Spleen (tissue), 11 donors: ENCODE data around the gene CEP170B. TPM values are rescaled to one million over a fixed set of nuclear protein-coding genes. Genes with fewer than 3 reads are reported as not detected.
A peak's percentile ranks its signal among the peaks of the same experiment; 100 is the strongest.

Experiments
- DNase-seq: peaks from one replicate; pipeline ENCODE4 v3.0.0-alpha.2; 2020
- H3K27ac ChIP-seq, 8 donors: fragments of 200-600 bp; sonication (generic) in 7 of 8; 1 replicate in 4 of 8; 2 replicates in 4 of 8; pipeline versions ENCODE4 v1.5.0 to v1.8.0; 2016 to 2021; ENCODE audit warnings: inconsistent platforms in 4 of 8, mild to moderate bottlenecking in 4 of 8, moderate library complexity in 1 of 8
- H3K27me3 ChIP-seq, 7 donors: fragments of 200-600 bp; sonication (generic) in 6 of 7; replicated peaks in 1 of 7; 1 replicate in 4 of 7; 2 replicates in 3 of 7; pipeline versions ENCODE4 v1.5.0 to v1.8.0; 2016 to 2021; ENCODE audit warnings: inconsistent platforms in 3 of 7, mild to moderate bottlenecking in 1 of 7
- H3K36me3 ChIP-seq, 6 donors: fragments of 200-600 bp; sonication (generic) in 5 of 6; 1 replicate in 4 of 6; 2 replicates in 2 of 6; pipeline versions ENCODE4 v1.5.0 to v1.8.0; 2016 to 2021; ENCODE audit warnings: inconsistent platforms in 2 of 6
- H3K4me1 ChIP-seq, 6 donors: fragments of 200-600 bp; sonication (generic) in 5 of 6; 1 replicate in 3 of 6; 2 replicates in 3 of 6; pipeline versions ENCODE4 v1.5.0 to v1.8.0; 2016 to 2021; ENCODE audit warnings: inconsistent platforms in 3 of 6
- H3K4me3 ChIP-seq, 8 donors: fragments of 200-600 bp; sonication (generic) in 7 of 8; 1 replicate in 4 of 8; 2 replicates in 4 of 8; pipeline versions ENCODE4 v1.5.0 to v1.8.0; 2016 to 2021; ENCODE audit warnings: inconsistent platforms in 4 of 8, mild to moderate bottlenecking in 4 of 8, moderate library complexity in 2 of 8
- H3K9me3 ChIP-seq, 8 donors: fragments of 200-600 bp; sonication (generic) in 7 of 8; 1 replicate in 4 of 8; 2 replicates in 4 of 8; pipeline versions ENCODE4 v1.5.0 to v1.8.0; 2016 to 2021; ENCODE audit warnings: inconsistent platforms in 4 of 8
- POLR2A ChIP-seq, 3 donors: fragments of 450-650 bp; IDR thresholded peaks; one replicate each; pipeline ENCODE4 v1.5.1; 2017; ENCODE audit warnings: antibody characterized with exemption in 3 of 3, mild to moderate bottlenecking in 1 of 3
- POLR2AphosphoS5 ChIP-seq, 3 donors: sonication (generic); formaldehyde crosslinking; IDR thresholded peaks; one replicate each; pipeline ENCODE4 v1.5.1; 2017; ENCODE audit warnings: antibody characterized with exemption in 3 of 3
- WGBS, 5 donors: extraction: QIAGEN DNeasy Blood & Tissue Kit in 3 of 5; methylation state at CpG; one replicate each; pipeline versions ENCODE4 v1.1.5 to v1.1.7; 2013 to 2018; 5-methylcytosine and 5-hydroxymethylcytosine counted together
- intact Hi-C: fragments of 100-400 bp; cut with DNase I; formaldehyde crosslinking; loops from one replicate; pipeline ENCODE4 v1.15.0; 2023; ENCODE audit warnings: low total_unique reads
- polyA plus RNA-seq, 3 donors: library from polyadenylated mRNA; stranded (reverse); fragments of 200-250 nt; gene quantifications; one replicate each; pipeline ENCODE4 v1.2.1, GENCODE V29; 2013
- total RNA-seq, 7 donors: library from RNA; depleted of rRNA in 3 of 7; stranded (reverse); fragments of >200 nt in 3 of 7; fragmentation: NEBNext Ultra II Directional in 4 of 7; extraction: Animal tissue kit (Norgen Biotek cat#: 25700) in 4 of 7; gene quantifications; one replicate each; pipeline versions ENCODE4 v1.1.0 to v1.2.1, GENCODE V29; 2016 to 2021
- TF ChIP-seq, protein P1 (sequence below), 11 experiments: fragments of 200-600 bp in 7 of 11; fragments of 450-650 bp in 4 of 11; sonication (generic) in 4 of 11; IDR thresholded peaks in 8 of 11; conservative IDR thresholded peaks in 3 of 11; 1 replicate in 7 of 11; 2 replicates in 4 of 11; pipeline versions ENCODE4 v1.4.0 to v1.8.0; 2016 to 2021; ENCODE audit warnings: antibody characterized with exemption in 11 of 11, inconsistent platforms in 4 of 11, mild to moderate bottlenecking in 1 of 11
- donor health status: healthy with polysubstance abuse.
- donor health status: DM: no; HTN: no; CAD: no; lungs with moderate emphysema.
- donor health status: DM: no; HTN: no; CAD: no.
- donor health status: Bipolar disorder and iron deficiency.
- donor health status: healthy.
- donor health status: DM: no; HTN: no; CAD: no.
- donor health status: DM: yes; HTN: yes; CAD: no.

The CEP170B gene
- total and polyA plus RNA-seq, 10 donors: 0.58 to 12.6 (median 5.7) TPM

DNA sequence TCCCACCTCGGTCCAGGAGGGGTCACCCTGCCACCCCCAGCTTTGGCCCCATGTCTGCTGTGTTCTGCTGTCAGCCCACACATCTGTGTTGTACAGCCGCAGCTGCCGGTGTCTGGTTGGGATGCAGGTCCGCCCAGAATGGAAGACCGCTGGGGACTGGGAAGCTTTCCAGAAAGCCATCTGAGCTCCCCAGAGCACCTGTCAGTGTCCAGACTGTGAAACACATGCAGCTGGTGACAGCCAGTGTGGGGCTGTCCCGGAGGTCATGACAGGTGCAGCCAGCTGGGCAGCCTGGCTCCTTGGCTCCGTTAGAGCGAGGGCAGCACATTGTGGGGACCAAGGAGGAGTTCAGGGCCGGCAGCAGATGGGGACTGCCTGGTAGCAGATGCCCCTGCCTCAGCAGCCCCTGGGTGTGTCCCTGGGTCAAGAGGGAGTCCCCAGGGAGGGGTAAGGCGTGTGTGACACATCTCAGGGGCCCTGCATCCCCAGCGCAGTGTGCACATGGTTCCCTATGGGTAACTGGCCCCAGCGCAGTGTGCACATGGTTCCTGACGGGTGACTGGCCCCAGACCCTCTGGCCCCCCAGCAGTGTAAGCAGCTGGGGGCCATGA is 16.4 kb downstream of the CEP170B start:
- H3K36me3 ChIP-seq: peaks cover 0 to 57% (median 2%) of the 10 kb centered on the region in 6 donors

DNA sequence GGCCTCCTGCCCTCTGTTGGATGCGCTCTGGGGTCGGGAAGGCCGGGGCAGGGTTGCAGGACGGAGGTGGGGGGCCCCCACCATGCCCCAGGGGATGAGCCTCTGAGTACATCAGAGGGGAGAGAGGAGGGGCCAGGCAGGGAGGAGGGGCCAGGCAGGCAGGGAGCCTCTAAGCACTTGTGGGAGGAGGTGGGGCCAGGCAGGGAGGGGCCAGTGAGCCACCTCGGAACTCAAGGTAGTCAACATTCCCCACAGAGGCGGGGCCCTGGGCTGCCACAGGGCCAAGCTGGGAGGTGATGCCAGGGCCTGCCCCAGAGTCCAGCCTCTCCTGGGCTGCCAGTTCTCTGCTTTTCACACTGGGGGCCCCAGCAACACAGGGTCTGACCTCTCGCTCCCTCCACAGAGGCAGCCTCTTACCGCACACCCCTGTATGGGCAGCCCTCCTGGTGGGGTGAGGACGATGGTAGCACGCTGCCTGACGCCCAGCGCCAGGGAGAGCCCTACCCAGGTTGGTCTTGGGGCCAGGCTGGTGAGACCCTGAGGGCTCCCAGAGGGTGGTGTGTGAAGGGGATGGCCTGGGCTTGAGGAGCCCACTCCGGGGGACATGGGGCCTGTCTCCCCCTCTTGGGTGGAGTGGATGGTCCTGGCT is 17.4 kb downstream of the CEP170B start:
- H3K4me3 ChIP-seq: no peak overlapping the region
- 75 to 80% (median 76%) methylated on average over 12 to 13 of the region's 13 CpGs for WGBS, 5 donors
- no peaks in the 10 kb centered on the region for H3K9me3 ChIP-seq
- no peaks in the 10 kb centered on the region for H3K27me3 ChIP-seq
- intact Hi-C loops: no loop called here
- H3K27ac ChIP-seq: no peak overlapping the region
- no peaks in the 10 kb centered on the region for H3K4me1 ChIP-seq
- H3K36me3 ChIP-seq: peaks cover 0 to 67% (median 6%) of the 10 kb centered on the region in 6 donors
- TF ChIP-seq, protein P1, sequence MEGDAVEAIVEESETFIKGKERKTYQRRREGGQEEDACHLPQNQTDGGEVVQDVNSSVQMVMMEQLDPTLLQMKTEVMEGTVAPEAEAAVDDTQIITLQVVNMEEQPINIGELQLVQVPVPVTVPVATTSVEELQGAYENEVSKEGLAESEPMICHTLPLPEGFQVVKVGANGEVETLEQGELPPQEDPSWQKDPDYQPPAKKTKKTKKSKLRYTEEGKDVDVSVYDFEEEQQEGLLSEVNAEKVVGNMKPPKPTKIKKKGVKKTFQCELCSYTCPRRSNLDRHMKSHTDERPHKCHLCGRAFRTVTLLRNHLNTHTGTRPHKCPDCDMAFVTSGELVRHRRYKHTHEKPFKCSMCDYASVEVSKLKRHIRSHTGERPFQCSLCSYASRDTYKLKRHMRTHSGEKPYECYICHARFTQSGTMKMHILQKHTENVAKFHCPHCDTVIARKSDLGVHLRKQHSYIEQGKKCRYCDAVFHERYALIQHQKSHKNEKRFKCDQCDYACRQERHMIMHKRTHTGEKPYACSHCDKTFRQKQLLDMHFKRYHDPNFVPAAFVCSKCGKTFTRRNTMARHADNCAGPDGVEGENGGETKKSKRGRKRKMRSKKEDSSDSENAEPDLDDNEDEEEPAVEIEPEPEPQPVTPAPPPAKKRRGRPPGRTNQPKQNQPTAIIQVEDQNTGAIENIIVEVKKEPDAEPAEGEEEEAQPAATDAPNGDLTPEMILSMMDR (IDR thresholded peaks at IDR 0.05 in 8 of 11, conservative IDR thresholded peaks at IDR 0.05 in 3 of 11): no peak
- TF ChIP-seq POLR2A (IDR thresholded peaks at IDR 0.05) (no peak), POLR2AphosphoS5 (IDR thresholded peaks at IDR 0.05) (no peak)
- peak; percentile 68 for DNase-seq

More for the DNA sequence above, 16.4 kb downstream of the CEP170B start:
- peak; percentile 69 for DNase-seq
- no peak overlapping the region for H3K4me3 ChIP-seq
- H3K9me3 ChIP-seq: no peaks in the 10 kb centered on the region
- H3K4me1 ChIP-seq: no peaks in the 10 kb centered on the region
- intact Hi-C loops: no loop called here
- H3K27me3 ChIP-seq: no peaks in the 10 kb centered on the region
- TF ChIP-seq POLR2A (IDR thresholded peaks at IDR 0.05): no peak
- TF ChIP-seq POLR2AphosphoS5 (IDR thresholded peaks at IDR 0.05): no peak
- TF ChIP-seq, protein P1 (IDR thresholded peaks at IDR 0.05 in 8 of 11, conservative IDR thresholded peaks at IDR 0.05 in 3 of 11): no peak
- 66 to 92% (median 73%) methylated on average over 5 to 13 of the region's 13 CpGs for WGBS, 5 donors
- no peak overlapping the region for H3K27ac ChIP-seq

DNA sequence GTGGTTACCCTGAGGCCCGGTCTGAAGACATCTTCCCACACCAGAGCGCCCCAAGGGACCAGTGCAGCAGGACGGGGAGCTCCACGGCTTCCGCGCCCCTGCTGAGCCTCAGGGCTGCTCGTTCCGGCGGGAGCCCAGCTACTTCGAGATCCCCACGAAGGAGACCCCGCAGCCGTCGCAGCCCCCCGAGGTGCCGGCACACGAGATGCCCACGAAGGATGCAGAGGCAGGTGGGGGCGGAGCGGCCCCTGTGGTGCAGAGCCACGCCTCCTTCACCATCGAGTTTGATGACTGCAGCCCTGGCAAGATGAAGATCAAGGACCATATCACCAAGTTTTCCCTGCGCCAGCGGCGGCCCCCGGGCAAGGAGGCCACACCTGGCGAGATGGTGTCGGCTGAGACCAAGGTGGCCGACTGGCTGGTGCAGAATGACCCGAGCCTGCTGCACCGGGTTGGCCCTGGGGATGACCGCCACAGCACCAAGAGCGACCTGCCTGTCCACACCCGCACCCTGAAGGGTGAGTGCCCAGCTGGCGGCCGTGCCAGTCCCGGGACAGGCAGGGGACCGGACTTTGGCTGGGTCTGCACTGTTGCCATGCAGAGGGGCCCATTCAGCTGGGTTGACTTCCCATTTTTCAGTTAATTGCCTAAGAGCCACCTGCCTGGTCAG is 18.1 kb downstream of the CEP170B start:
- Histone ChIP-seq H3K4me1 (no peaks in the 10 kb centered on the region), H3K9me3 (no peaks in the 10 kb centered on the region), H3K27me3 (no peaks in the 10 kb centered on the region), H3K27ac (no peak overlapping the region), H3K36me3 (peaks cover 0 to 70% (median 6%) of the 10 kb centered on the region in 6 donors), H3K4me3 (no peak overlapping the region)
- TF ChIP-seq POLR2A (IDR thresholded peaks at IDR 0.05) (no peak), POLR2AphosphoS5 (IDR thresholded peaks at IDR 0.05) (no peak)
- TF ChIP-seq, protein P1 (IDR thresholded peaks at IDR 0.05 in 8 of 11, conservative IDR thresholded peaks at IDR 0.05 in 3 of 11): no peak
- intact Hi-C loops: no loop called here
- peak; percentile 61 for DNase-seq
- WGBS, 5 donors: 65 to 93% (median 87%) methylated on average over 4 to 38 of the region's 38 CpGs
